GM18907 (cell line): ENCODE measurements around the gene ETFA.

Experiments used
- ATAC-seq: cut with Tn5 transposase; IDR thresholded peaks from one replicate; pipeline ENCODE4 v1.9.1; 2021; ENCODE audit warnings: mild to moderate bottlenecking, moderate library complexity; ENCODE audit not compliant: unreplicated experiment

ETFA gene

DNA sequence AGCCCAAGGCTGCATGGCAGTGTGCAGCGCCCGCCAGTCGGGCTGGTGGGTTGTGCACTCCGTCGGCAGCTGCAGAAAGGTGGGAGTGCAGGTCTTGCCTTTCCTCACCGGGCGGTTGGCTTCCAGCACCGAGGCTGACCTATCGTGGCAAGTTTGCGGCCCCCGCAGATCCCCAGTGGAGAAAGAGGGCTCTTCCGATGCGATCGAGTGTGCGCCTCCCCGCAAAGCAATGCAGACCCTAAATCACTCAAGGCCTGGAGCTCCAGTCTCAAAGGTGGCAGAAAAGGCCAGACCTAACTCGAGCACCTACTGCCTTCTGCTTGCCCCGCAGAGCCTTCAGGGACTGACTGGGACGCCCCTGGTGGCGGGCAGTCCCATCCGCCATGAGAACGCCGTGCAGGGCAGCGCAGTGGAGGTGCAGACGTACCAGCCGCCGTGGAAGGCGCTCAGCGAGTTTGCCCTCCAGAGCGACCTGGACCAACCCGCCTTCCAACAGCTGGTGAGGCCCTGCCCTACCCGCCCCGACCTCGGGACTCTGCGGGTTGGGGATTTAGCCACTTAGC lies 29.6 kb upstream of the ETFA start:
- ATAC-seq, result no peak

DNA sequence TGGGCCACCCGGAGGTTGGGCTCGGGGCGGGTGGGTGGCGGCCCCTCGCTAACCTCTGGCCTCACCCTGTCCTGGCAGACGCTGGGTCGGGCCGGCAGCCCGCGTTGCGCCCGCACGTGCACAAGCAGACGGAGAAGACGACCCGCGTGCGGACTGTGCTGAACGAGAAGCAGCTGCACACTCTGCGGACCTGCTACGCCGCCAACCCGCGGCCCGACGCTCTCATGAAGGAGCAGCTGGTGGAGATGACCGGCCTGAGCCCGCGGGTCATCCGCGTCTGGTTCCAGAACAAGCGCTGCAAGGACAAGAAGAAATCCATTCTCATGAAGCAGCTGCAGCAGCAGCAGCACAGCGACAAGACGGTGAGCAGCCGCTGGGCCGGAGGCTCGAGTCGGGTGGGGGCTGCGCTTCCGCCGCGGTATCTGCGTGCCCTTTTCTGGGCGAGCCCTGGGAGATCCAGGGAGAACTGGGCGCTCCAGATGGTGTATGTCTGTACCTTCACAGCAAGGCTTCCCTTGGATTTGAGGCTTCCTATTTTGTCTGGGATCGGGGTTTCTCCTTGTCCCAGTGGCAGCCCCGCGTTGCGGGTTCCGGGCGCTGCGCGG lies 29.0 kb upstream of the ETFA start:
- ATAC-seq, result no peak

DNA sequence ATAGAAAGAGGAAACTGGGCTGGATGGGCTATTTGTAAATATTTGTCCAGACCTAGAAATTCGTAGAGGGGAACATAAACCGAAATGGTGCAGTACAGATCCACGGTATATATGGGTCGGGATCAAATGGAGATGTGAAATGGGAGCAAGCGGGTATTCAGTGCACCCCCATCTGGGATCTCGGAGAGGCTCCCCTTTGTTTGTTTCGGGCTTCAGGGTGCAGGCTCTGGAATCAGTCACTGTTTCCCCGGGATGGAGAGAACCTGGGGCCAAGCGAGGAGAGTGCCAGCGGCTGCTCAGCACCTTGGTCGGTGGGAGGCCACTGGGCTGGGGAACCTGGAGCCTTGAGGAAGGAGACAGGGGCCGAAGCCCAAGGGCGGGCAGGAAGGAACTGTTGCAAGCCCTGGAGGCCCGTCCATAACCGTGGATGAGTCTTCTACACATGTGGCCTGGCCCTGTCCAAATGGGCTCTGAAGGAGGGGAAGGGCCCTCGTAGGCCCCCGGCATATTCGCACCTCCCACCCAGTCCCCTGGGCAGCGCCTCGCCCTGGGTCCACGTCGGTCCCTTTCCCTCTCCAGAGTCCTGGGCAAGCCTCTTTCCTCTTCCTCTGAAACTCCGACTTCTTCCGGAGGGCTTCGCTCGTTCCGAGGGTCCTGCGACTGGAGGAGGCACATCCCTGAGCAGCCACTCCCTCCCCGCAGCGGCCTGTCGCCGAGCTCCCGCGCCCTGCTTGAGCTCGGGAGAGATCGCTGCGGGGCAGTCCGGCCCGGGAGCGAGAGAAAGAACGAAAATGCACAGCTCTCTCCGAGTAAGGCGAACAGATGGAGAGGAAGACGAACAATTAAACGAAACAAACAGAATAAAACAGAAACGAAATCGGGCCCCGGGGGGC lies 28.3 kb upstream of the ETFA start:
- ATAC-seq, result no peak

DNA sequence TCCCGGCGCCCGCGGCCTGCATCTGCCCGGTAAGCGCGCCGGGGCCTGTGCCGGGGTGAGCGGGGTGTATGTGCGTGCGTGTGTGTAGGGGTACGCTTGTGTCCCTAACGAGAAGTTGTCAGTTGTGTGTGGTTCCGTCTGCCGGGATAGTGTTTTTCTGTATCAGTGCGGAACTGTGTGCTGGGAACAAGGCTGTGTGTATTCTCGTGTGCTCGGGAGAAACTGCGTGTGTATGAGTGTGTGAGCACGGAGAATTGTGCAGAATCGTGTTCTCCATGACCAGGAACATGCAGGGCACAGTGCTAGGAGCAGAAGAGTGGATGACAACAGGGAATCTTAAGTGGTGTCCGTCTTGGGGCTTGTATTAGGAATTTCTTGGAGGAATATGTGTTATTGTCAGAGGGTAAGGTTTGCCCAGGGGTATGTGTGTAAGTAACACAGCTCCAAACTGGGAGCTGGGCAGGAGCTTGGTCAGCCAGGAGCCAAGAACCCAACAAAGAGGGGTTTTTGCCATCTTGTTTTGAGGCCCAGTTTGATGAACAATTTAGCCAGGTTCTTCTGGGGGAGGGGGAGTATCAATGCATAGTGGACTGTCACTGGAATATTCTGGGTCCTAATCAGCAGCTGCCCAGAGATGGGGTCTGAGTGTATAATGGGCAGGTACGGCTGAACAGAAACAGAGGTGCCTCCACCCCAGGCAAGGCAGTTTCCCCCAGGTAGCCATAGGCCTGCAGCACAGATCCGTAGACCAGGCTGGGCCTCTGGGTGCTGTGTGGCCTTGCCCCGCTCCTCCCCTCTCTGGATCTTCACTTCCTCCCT lies 27.4 kb upstream of the ETFA start:
- no peak for ATAC-seq

DNA sequence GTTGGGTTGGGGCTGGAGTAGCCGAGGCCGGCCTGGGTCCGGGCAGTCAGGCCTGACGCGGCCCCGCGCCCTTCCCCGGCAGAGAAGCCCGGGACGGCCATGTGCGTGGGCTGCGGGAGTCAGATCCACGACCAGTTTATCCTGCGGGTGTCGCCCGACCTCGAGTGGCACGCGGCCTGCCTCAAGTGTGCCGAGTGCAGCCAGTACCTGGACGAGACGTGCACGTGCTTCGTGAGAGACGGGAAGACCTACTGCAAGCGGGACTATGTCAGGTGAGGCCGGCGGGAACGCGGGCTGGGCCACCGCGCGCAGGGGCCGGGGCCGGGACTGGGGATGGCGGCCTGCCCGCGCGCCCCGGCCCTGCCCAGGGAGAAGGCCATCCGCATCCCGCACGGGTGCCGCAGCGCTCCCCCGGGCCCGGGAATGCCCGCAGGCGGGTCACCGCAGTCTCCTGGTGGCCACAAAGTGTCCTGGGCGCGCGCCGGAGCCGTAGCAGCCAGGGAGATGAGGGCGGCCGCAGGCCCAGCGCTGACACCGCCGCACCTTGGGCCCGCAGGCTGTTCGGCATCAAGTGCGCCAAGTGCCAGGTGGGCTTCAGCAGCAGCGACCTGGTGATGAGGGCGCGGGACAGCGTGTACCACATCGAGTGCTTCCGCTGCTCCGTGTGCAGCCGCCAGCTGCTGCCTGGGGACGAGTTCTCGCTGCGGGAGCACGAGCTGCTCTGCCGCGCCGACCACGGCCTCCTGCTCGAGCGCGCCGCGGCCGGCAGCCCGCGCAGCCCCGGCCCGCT lies 26.6 kb upstream of the ETFA start:
- ATAC-seq, result no peak

DNA sequence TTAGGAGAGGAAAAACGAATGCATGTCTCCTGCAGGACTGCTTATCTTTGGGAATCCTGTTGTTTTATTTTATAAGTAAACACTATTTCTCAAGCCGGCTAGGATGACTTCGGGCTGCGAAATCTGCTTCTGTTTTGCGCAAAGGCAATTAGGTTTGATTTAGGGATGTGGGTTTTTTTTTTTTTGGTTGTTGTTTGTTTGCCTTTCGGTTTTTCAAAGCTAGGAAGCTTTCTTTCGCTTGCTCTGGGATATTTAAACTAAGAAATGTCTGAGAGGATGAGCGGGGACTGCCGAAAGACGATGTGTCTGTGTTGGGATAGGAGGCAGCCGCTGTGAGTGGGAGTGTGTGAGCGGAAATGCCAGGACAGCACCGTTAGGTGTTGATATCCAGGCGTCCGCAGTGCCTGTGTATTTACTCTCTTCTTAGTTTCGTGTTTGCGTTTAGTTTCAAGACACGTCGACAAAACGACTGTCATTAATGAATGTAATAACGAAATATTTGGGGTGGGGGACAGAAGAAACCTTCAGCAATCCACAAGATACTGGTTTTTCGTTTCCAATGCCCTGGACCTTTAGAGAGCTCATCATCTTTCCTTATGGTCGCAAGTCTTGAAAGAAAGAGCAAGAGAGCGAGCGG lies 25.9 kb upstream of the ETFA start:
- no peak for ATAC-seq

DNA sequence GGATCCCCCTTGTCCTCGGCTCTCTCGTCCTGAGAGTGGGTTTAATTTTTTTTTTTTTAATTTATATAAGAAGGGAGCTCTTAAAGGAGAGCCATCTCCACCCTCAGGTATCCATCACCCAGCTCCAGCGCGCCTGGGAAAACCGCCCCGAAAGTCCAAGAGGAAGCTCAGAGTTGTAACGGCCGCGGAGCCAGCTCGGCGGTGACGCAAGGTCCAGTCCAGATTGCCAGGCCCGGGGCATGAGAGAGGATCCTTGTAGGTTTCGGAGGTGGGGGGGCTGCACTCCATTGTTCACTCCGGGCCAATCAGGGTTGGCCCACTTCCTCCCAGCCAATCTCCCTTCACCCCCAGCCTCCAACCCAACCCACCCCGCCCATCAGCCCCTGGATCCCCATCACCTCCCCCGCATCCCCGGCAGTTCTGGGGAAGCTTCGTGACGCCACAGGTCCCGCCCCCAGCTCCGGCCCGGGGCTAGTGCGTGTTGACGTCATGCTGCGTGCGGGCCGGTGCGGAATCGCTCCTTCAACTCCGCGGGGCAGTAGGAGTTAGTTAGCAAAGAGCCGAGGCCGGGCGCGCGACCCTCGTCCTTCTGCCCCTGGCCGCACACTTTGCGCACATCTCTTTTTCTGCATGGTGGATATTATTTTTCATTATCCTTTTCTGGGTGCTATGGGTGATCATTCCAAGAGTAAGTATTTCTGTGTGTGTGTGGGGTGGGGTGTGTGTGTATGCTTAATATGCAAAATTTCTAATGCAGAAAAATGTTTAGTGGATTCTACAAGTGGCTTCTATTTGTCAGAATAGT lies 25.2 kb upstream of the ETFA start, which contains the start of gene ISL2:
Gene ISL2 (plus strand): TSS at position 520 of the 805 bp plus-strand sequence. CDS start 111 bp downstream, at position 631.
- ATAC-seq, result peak; percentile 52

DNA sequence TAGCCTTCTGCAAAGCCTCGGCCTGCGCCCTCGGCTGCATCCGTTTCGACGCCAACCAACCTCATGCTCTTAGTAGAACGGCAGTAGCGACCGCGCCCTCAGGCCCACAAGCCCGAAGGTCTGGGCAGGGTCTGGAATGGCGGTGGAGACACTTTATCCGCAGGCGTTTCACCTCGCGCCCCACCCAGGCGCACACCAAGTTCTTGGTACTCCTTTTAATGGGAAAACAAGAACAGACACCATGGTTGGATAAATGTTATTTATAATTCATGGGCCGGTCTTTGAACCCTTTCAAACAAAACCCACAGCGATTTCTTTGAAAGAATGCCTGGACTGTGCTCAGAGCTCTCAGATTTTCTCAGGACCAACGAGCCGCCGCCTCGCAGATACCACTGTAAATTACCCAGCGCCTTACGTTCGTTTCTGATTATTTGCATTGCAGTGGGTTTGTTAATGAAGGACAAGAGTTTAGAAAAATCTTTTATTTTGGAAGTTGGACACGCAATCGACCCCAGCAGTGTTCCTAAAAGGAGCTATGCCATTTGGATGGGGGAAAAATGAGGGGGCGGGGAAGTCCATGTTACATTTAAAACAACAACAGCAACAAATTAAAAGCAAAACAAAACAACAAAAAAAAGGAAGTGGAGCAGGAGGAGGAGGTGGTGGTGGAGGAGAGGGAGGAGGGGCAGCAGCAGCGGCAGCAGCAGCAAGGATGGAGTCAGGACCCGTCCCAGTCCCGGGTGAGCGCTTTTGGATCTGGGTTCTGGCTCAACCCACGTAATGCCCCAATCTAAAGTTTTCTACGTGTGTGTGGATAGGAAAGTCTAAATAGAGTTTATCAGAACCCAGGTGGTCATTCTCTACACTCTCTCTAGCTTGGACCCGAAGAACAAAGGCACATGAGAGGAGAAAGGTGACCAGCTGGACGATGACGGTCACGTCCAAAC lies 24.3 kb upstream of the ETFA start:
- ATAC-seq, result no peak

DNA sequence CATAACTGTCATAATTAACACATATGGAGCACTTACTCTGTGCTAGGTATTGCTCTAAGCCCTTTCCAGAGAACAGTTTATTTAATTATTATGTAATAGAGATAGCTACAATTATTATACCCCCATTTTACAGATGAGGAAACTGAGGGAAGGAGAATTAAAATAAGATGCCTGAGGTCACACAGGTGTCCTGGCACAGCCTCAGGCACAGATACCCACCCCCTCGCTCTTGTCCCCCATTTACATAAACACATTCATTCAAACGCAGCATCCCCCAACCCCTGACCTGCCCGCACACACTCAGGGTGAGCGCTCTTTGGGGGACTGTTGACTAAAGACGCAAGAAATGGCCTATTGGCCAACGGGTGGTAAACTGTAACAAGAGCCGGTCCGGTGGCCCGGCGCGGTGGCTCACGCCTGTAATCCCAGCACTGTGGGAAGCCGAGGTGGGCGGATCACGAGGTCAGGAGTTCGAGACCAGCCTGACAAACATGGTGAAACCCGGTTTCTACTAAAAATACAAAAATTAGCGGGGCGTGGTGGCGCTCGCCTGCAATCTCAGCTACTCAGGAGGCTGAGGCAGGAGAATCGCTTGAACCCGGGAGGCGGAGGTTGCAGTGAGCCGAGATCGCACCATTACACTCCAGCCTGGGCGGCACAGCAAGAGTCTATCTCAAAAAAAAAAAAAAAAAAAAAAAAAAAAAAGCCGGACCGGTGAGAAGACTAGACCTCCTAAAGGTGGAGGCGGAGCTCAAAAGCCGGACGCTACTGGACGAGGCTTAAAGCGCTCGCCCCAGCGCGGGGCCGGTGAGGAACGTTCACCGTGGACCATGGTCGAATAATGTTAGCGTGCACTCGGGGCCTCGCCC lies 23.4 kb upstream of the ETFA start:
- ATAC-seq, result no peak

DNA sequence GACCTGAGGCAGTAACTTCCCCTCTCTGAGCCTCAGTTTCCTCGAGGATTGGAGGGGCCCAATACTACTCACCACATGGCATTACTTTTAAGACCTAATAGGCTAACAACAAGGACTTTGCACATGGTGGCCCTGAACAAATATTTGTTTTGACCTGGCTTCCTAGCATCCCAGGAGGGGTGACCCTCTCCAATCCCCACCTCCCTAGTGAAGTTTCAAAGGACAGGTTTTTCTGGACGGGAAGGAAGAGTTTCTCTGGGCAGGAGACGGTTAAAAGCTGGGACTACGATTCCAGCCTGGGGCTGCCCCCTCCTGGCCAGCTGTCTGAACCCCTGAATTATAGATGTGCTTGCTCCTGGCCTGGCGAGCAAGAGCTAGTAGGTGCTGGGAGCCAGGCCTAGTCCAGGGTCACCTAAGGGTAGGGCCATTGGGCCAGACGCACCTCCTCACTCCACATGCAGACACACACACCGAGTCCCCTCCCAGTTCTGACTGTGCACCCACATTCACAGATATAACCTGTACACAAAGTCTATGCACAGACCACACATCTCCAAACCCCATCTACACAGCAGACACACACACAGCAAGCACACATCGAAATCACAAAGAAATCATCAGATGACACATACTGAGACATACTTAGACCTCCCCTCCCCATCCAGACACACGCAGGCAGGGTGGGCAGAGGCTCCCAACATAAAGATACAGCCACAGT lies 22.6 kb upstream of the ETFA start:
- no peak for ATAC-seq

DNA sequence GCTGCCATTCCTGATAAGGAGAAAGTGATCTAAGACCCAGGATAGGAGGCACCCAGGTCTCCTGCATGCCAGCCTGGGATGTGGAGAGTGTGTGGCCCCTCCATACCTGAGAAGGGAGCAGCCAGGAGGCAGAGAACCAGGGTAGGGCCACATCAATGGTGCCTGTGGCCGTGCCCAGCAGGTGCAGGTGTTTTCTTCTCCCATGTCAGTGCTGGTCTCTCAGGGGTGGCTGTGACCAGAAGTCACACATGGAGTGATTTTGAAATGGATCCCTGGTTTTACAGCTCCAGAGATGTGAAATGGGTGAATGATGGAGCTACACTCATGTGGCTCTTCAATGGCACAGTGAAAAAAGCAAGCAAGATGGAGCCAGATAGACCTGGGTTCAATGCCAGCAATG lies 22.0 kb upstream of the ETFA start:
- no peak for ATAC-seq

DNA sequence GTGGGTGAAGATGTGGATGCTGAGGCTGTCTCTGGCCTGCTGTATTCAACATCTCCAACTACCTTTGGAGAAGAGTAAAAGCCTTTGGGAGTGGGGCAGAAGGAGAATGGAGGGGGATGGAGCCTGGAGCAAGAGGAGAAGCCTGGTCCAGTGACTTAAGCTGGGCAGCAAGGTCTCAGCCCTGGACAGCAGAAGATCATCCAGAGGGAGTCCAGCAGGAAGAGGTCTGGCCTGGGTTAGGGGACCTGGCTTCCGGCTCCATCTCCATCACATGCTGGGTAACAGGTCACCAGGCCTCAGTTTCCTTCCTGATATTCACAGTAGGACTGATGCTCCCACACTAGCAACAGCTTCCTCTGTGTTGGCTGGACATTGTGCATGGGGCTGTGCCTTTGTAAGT lies 21.5 kb upstream of the ETFA start:
- ATAC-seq, result no peak

DNA sequence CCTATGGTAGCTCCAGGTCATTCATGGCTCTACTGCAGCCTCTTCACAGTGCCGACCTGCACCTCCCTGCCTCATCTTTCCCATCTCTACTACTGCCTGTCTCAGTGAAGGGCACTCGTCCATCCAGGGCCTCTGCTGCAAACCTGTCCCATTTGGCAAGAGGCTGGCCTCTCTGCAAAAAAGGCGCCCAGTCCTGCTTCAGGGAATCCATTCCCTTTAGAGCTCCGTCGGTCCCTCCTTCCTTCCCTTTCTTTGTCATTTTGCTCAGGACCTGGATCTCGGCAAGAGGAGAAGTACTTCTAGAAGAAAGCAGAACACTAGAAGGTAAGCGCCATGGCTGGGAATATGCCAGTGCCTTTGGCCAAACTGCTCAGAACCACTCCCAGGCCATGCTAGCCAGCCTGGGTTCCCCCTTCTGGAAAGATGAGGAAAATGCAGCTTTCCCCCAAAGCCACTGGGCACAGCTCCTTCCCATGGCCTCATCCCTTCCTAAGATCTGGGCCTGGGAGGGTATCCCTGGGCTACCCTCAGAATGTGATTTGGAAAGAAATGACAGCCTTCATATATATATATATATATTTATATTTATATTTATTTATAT lies 18.9 kb upstream of the ETFA start:
- no peak for ATAC-seq

DNA sequence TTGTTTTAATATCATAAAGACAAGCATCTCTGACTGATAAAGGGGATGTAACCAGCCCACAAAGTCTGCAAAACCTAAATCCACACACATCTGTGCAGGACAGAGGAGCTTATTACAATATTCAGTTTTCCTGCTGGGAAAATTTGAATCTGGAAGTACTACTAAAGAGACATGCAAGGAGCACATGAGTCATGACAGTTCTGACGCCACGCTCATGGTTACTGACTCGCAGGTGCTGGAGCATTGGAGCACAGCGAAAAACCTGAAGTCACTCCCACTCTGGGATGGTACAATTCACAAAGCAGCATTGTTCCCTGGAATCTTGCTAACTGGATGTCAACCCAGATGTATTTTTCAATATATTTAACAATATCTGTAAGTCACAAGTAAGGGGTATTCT lies 17.7 kb upstream of the ETFA start:
- no peak for ATAC-seq

DNA sequence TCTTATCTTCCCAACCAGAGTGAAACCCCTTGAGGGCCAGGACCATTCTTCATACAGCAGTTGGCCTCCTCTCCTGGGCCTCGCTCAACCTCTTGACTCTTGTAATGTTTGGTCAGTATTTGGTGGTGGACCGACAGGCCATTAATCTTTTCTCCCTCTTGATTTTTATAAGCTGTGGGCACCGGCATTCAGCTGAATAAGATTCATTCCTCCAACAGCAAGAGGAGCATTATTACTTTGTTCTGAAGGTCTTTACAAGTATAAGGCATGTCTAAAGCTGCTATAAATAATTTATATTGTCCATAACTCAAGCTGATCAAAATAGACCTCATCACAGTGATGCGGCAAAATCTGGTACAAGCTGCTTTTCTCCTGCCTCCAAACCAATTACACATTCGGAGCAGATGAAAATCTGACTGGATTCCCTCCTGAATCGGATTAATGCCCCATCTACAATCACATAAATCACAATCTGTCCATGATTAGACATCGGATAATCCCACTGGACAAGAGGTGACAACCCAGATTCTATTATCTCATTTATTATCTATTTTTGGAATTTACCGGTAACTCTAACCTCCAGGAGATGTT lies 16.9 kb upstream of the ETFA start:
- no peak for ATAC-seq
